Neural crest cell (in vitro differentiated cells): Measurements from ENCODE around the gene LZTS3. TPM values are rescaled to one million over a fixed set of nuclear protein-coding genes. Genes with fewer than 3 reads are reported as not detected.
"Not testable (repeated sequence)": the region's sequence is repeated elsewhere in the genome, so short reads cannot be mapped to it uniquely, and the experiment has no call there.

Experiments used
- DNase-seq: peaks from one replicate; pipeline ENCODE4 v3.0.0; 2021; ENCODE audit warnings: low read depth, mixed read lengths, low spot score
- H3K27ac Mint-ChIP-seq: one replicate; pipeline ENCODE4 v1.8.0; 2021; ENCODE audit warnings: mild to moderate bottlenecking, mixed read lengths; ENCODE audit not compliant: unreplicated experiment
- H3K27me3 Mint-ChIP-seq: 2 replicates; pipeline ENCODE4 v1.8.0; 2021; ENCODE audit warnings: low read depth, mild to moderate bottlenecking, mixed read lengths
- H3K36me3 Mint-ChIP-seq: 2 replicates; pipeline ENCODE4 v1.8.0; 2021; ENCODE audit warnings: low read depth, mild to moderate bottlenecking, mixed read lengths
- H3K4me1 Mint-ChIP-seq: 2 replicates; pipeline ENCODE4 v1.8.0; 2021; ENCODE audit warnings: mixed read lengths
- H3K4me3 Mint-ChIP-seq: one replicate; pipeline ENCODE4 v1.8.0; 2021; ENCODE audit warnings: mild to moderate bottlenecking, mixed read lengths
- H3K9me3 Mint-ChIP-seq: 2 replicates; pipeline ENCODE4 v1.8.0; 2021; ENCODE audit warnings: mixed read lengths
- total RNA-seq: library from RNA; stranded (reverse); gene quantifications from 2 replicates; pipeline ENCODE4 v1.2.1, GENCODE V29; 2021
- TF ChIP-seq, protein P1 (sequence below): fragments of 200-600 bp; sonication (generic); conservative IDR thresholded peaks from 2 replicates; pipeline ENCODE4 v1.5.0; 2021; ENCODE audit warnings: antibody characterized with exemption, mild to moderate bottlenecking

Gene LZTS3
- total RNA-seq, 1 donor from 2014 or later = 10.8 TPM

DNA sequence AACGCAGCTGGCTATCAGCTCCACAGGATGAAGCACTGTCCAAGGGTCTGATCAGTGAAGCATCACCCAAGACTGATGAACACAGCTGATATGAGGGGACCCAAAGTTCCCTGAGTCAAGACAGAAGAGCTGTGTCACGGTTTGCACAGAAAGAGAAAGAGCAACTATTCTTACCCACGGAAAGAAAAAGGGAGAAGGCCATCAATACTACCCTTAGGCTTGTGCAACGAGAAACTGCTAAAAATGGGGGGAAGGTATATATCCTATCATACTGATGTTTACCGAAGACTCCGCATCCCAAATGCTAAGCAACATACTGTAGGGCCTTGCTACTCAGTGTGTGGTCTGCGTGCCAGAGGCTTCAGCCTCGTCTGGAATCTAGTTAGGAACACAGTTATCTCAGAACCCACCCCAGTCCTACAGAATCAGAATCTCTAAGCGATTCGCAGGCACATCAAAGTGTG is 14.3 kb downstream of the LZTS3 start:
- no peaks in the 10 kb centered on the region for H3K27me3 Mint-ChIP-seq
- no peaks in the 10 kb centered on the region for H3K9me3 Mint-ChIP-seq
- H3K27ac Mint-ChIP-seq = peak overlapping the region; percentile 96
- TF ChIP-seq, protein P1, sequence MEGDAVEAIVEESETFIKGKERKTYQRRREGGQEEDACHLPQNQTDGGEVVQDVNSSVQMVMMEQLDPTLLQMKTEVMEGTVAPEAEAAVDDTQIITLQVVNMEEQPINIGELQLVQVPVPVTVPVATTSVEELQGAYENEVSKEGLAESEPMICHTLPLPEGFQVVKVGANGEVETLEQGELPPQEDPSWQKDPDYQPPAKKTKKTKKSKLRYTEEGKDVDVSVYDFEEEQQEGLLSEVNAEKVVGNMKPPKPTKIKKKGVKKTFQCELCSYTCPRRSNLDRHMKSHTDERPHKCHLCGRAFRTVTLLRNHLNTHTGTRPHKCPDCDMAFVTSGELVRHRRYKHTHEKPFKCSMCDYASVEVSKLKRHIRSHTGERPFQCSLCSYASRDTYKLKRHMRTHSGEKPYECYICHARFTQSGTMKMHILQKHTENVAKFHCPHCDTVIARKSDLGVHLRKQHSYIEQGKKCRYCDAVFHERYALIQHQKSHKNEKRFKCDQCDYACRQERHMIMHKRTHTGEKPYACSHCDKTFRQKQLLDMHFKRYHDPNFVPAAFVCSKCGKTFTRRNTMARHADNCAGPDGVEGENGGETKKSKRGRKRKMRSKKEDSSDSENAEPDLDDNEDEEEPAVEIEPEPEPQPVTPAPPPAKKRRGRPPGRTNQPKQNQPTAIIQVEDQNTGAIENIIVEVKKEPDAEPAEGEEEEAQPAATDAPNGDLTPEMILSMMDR = no peak
- peak overlapping the region; percentile 96 for H3K4me3 Mint-ChIP-seq
- H3K36me3 Mint-ChIP-seq = no peaks in the 10 kb centered on the region
- no peak for DNase-seq
- peaks cover 28% of the 10 kb centered on the region for H3K4me1 Mint-ChIP-seq

DNA sequence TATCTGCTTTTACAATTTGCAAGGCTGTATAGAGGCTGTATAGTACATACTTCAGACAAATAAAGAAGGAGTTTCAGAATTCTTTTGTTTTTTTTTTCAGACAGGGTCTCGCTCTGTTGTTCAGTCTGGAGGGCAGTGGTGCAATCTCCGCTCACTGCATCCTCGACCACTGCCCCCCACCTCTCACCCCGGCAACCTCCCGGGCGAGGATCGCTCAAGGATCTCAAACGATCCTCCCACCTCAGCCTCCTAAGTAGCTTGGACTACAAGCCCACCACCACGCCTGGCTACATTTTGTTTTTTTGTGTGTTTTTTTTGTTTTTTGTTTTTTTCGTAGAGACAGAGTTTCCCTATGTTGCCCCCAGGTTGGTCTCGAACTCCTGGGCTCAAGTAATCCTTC is 15.5 kb downstream of the LZTS3 start:
- Mint-ChIP-seq H3K36me3 (no peaks in the 10 kb centered on the region), H3K27ac (no peak overlapping the region), H3K9me3 (no peaks in the 10 kb centered on the region), H3K27me3 (no peaks in the 10 kb centered on the region), H3K4me3 (peak overlapping the region; percentile 84), H3K4me1 (peaks cover 28% of the 10 kb centered on the region)
- TF ChIP-seq, protein P1 = no peak
- no peak for DNase-seq

GRCh38 chr20:3156811-3157619 is 16.3 kb downstream of the LZTS3 start:
- no peak for DNase-seq
- H3K27ac Mint-ChIP-seq = no peak overlapping the region
- H3K4me3 Mint-ChIP-seq = peak overlapping the region; percentile 84
- H3K36me3 Mint-ChIP-seq = no peaks in the 10 kb centered on the region
- no peaks in the 10 kb centered on the region for H3K9me3 Mint-ChIP-seq
- H3K27me3 Mint-ChIP-seq = no peaks in the 10 kb centered on the region
- TF ChIP-seq, protein P1 = no peak
- peaks cover 28% of the 10 kb centered on the region for H3K4me1 Mint-ChIP-seq

GRCh38 chr20:3152057-3152644 is 21.2 kb downstream of the LZTS3 start:
- not testable (repeated sequence) for DNase-seq, H3K27me3 Mint-ChIP-seq, H3K27ac Mint-ChIP-seq, H3K9me3 Mint-ChIP-seq, H3K4me3 Mint-ChIP-seq, H3K4me1 Mint-ChIP-seq, H3K36me3 Mint-ChIP-seq

- H3K27ac Mint-ChIP-seq = no peak overlapping the region
- no peak overlapping the region for H3K4me3 Mint-ChIP-seq
- DNase-seq = no peak
- TF ChIP-seq, protein P1 = no peak
- H3K36me3 Mint-ChIP-seq = peaks cover 2% of the 10 kb centered on the region
- no peaks in the 10 kb centered on the region for H3K27me3 Mint-ChIP-seq
- no peaks in the 10 kb centered on the region for H3K9me3 Mint-ChIP-seq
- no peaks in the 10 kb centered on the region for H3K4me1 Mint-ChIP-seq
Measured at GRCh38 chr20:3150908-3151307, 22.4 kb downstream of the LZTS3 start.

DNA sequence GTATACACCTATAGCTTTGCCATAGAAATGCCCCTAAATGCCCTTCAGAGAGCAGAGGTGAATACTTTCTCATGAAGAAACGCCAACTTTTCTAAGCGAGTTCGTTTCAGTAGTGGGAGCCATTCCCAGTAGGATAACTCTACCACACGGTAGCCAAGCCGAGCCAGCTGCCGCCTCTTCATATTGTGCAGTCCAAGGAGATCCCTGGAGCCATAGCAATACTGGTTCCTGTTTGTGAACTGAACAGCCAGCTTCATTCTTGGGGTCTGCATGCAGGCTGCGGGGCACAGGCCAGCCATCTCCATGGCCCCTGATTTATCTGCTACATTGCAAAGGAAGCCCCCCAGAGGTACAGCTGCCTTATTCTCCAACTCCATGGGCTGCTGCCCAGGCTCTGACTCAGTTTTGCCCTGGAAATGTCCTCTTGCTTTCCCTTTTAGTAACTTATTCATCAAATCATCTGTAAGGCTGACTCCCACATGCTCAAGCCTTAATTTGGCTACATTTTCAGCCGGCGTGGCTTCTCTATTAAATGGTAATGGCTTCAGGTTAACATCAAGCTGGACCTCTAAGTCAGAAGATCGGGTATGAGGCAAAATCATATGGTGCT is 26.5 kb downstream of the LZTS3 start:
- Mint-ChIP-seq H3K4me3 (no peak overlapping the region), H3K36me3 (peaks cover 9% of the 10 kb centered on the region), H3K27ac (no peak overlapping the region), H3K27me3 (no peaks in the 10 kb centered on the region), H3K4me1 (no peaks in the 10 kb centered on the region), H3K9me3 (peaks cover 2% of the 10 kb centered on the region)
- TF ChIP-seq, protein P1 = no peak
- DNase-seq = no peak
